AG04449 (cell line): ENCODE measurements around the gene PITHD1.

Source experiments
- CTCF ChIA-PET: fragments of 350-600 bp; formaldehyde crosslinking; extraction: SDS; loops from one replicate; lab custom pipeline; 2021; ENCODE audit warnings: antibody characterized with exemption; lab: Yijun Ruan, JAX
- POLR2A ChIA-PET: fragments of 400-600, 350-600 bp; formaldehyde crosslinking; extraction: SDS; loops from one replicate; lab custom pipeline; 2020; ENCODE audit warnings: antibody characterized with exemption, inconsistent platforms; lab: Yijun Ruan, JAX
- DNase-seq: peaks from one replicate; pipeline ENCODE4 v3.0.0-alpha.2; 2010; ENCODE audit warnings: low read depth, low spot score
- H3K4me3 ChIP-seq: 2 replicates; pipeline ENCODE4 v1.5.1; 2011; ENCODE audit warnings: low read depth, mild to moderate bottlenecking, control low read depth, low read length
- CTCF ChIP-seq: IDR thresholded peaks from one replicate; pipeline ENCODE4 v1.5.1; 2011; ENCODE audit warnings: mild to moderate bottlenecking, moderate library complexity, low read length, control low read depth, inconsistent platforms; ENCODE audit not compliant: insufficient read depth; ENCODE audit errors: missing control alignments

The PITHD1 gene

GRCh38 chr1:23836037-23836436 is 57.8 kb downstream of the PITHD1 start:
- no peak for TF ChIP-seq CTCF
- no peak overlapping the region for H3K4me3 ChIP-seq
- ChIA-PET CTCF (no interaction called here), POLR2A (no interaction called here)
- no peak for DNase-seq
